Stimulated activated CD8-positive, alpha-beta memory T cell treated with anti-CD3 and anti-CD28 coated beads, Interleukin-7, amount 100 ng/mL, for 48 hours (primary cell): ENCODE measurements around the gene TAS1R2.
"Not testable (repeated sequence)": the region's sequence is repeated elsewhere in the genome, so short reads cannot be mapped to it uniquely, and the experiment has no call there.

Experiments
- DNase-seq, 2 donors: peaks; one replicate each; pipeline ENCODE4 v3.0.0-alpha.2; 2020; ENCODE audit warnings: low read depth in 1 of 2; ENCODE audit errors: extremely low read depth in 1 of 2

Gene TAS1R2

GRCh38 chr1:18884419-18884717, 24.9 kb upstream of the TAS1R2 start:
- DNase-seq: no peak

- peak; percentile 22 to 48 for DNase-seq
Measured at GRCh38 chr1:18883636-18884418, 24.4 kb upstream of the TAS1R2 start.

- DNase-seq: no peak
Measured at GRCh38 chr1:18883079-18883478, 23.6 kb upstream of the TAS1R2 start.

- DNase-seq: no peak
Measured at GRCh38 chr1:18882486-18882885, 23.0 kb upstream of the TAS1R2 start.

- DNase-seq: no peak
Measured at GRCh38 chr1:18881642-18882431, 22.4 kb upstream of the TAS1R2 start.

- DNase-seq: no peak
Measured at GRCh38 chr1:18881164-18881563, 21.7 kb upstream of the TAS1R2 start.

- DNase-seq: no peak
Measured at GRCh38 chr1:18880585-18880984, 21.1 kb upstream of the TAS1R2 start.

- no peak for DNase-seq
Measured at GRCh38 chr1:18879791-18880309, 20.4 kb upstream of the TAS1R2 start.

- DNase-seq: no peak
Measured at GRCh38 chr1:18879215-18879790, 19.8 kb upstream of the TAS1R2 start.

GRCh38 chr1:18878538-18879214, 19.2 kb upstream of the TAS1R2 start:
- DNase-seq: no peak

- no peak for DNase-seq
Measured at GRCh38 chr1:18877282-18877681, 17.8 kb upstream of the TAS1R2 start.

GRCh38 chr1:18876210-18876609, 16.8 kb upstream of the TAS1R2 start:
- DNase-seq: no peak

GRCh38 chr1:18875796-18876128, 16.3 kb upstream of the TAS1R2 start:
- DNase-seq: no peak

GRCh38 chr1:18875107-18875795, 15.8 kb upstream of the TAS1R2 start:
- peak; percentile 45 to 55 for DNase-seq

- DNase-seq: no peak
Measured at GRCh38 chr1:18874600-18874999, 15.1 kb upstream of the TAS1R2 start.

GRCh38 chr1:18874036-18874435, 14.6 kb upstream of the TAS1R2 start:
- no peak for DNase-seq

- DNase-seq: no peak
Measured at GRCh38 chr1:18872071-18872611, 12.7 kb upstream of the TAS1R2 start.

- DNase-seq: no peak
Measured at GRCh38 chr1:18871401-18872070, 12.1 kb upstream of the TAS1R2 start.

- no peak for DNase-seq
Measured at GRCh38 chr1:18870957-18871356, 11.5 kb upstream of the TAS1R2 start.

GRCh38 chr1:18870595-18870865, 11.1 kb upstream of the TAS1R2 start:
- DNase-seq: not testable (repeated sequence)
